Vagina (tissue), 2 donors: ENCODE measurements around the gene SLX4. TPM values are rescaled to one million over a fixed set of nuclear protein-coding genes. Genes with fewer than 3 reads are reported as not detected.

Experiments
- DNase-seq, 2 donors: peaks; one replicate each; pipeline ENCODE4 v3.0.0-alpha.2; 2017; ENCODE audit errors: extremely low spot score in 2 of 2
- H3K27ac ChIP-seq: fragments of 200-600 bp; sonication (generic); one replicate; pipeline ENCODE4 v1.5.1; 2019
- H3K27me3 ChIP-seq: fragments of 200-600 bp; sonication (generic); one replicate; pipeline ENCODE4 v1.5.1; 2019
- H3K36me3 ChIP-seq, 2 donors: fragments of 200-600 bp; sonication (generic); one replicate each; pipeline ENCODE4 v1.5.1; 2017 to 2019
- H3K4me1 ChIP-seq: fragments of 200-600 bp; sonication (generic); one replicate; pipeline ENCODE4 v1.5.1; 2019
- H3K4me3 ChIP-seq, 2 donors: fragments of 200-600 bp; sonication (generic); 1 replicate in 1 of 2; 2 replicates in 1 of 2; pipeline ENCODE4 v1.5.1; 2016 to 2019
- H3K9me3 ChIP-seq: fragments of 200-600 bp; sonication (generic); one replicate; pipeline ENCODE4 v1.5.1; 2019
- POLR2A ChIP-seq, 2 donors: fragments of 450-650 bp; IDR thresholded peaks; one replicate each; pipeline ENCODE4 v1.6.1; 2017; ENCODE audit warnings: antibody characterized with exemption in 2 of 2, mild to moderate bottlenecking in 2 of 2, moderate library complexity in 2 of 2
- POLR2AphosphoS5 ChIP-seq, 2 donors: sonication (generic); formaldehyde crosslinking; IDR thresholded peaks; one replicate each; pipeline ENCODE4 v1.9.0; 2017; ENCODE audit warnings: antibody characterized with exemption in 2 of 2, mild to moderate bottlenecking in 2 of 2, low read depth in 1 of 2; ENCODE audit not compliant: insufficient read depth in 1 of 2
- intact Hi-C: fragments of 100-400 bp; cut with DNase I; formaldehyde crosslinking; loops from one replicate; pipeline ENCODE4 v1.15.1; 2023
- total RNA-seq: library from RNA; depleted of rRNA; stranded (reverse); fragments of >200 nt; gene quantifications from one replicate; pipeline ENCODE4 v1.2.3, GENCODE V29; 2016
- TF ChIP-seq, protein P1 (sequence below), 3 experiments: fragments of 450-650 bp in 2 of 3; fragments of 200-600 bp in 1 of 3; sonication (generic) in 1 of 3; IDR thresholded peaks; one replicate each; pipeline ENCODE4 v1.5.1; 2017 to 2019; ENCODE audit warnings: antibody characterized with exemption in 3 of 3, mild to moderate bottlenecking in 2 of 3, moderate library complexity in 2 of 3

The SLX4 gene
- total RNA-seq, 1 donor from 2014 or later = 3.9 TPM

DNA sequence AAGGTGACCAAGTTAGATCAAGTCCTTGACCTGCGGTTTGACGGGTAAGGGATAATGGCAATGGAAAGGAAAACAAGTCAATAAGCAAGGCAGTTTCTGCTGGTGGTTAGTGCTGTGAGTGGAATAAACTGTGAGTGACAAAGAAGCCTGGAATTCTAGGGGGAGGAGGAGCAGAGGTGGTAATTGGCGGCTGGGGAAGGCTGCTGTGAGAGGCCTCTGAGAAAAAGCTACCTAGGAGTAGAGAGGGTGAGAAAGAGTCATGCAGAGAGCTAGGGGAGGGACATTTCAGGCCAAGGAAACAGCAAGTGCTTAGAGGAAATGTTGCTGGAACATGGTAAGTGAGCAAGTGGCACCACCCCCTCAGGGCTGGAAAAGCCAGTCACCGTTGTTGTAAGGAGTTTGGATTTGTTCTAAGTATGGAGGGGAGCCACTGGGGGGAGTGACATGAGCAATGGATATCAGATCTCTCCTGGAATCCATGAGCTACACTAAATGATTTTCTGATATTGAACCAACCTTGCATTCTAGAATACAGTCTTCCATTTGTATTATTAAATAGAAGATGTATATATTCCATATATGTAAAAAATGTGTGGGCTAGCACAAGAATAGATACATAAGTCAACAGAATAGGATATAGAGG, 40.9 kb downstream of the SLX4 start:
- intact Hi-C loops = no loop called here
- Histone ChIP-seq H3K36me3 (no peaks in the 10 kb centered on the region), H3K9me3 (peaks cover 8% of the 10 kb centered on the region), H3K4me1 (no peaks in the 10 kb centered on the region), H3K27me3 (no peaks in the 10 kb centered on the region), H3K4me3 (no peak overlapping the region), H3K27ac (no peak overlapping the region)
- DNase-seq = no peak
- no peak for TF ChIP-seq POLR2A (IDR thresholded peaks at IDR 0.05)
- TF ChIP-seq POLR2AphosphoS5 (IDR thresholded peaks at IDR 0.05; ENCODE audit: insufficient read depth in 1 of 2, low read depth in 1 of 2) = no peak
- TF ChIP-seq, protein P1, sequence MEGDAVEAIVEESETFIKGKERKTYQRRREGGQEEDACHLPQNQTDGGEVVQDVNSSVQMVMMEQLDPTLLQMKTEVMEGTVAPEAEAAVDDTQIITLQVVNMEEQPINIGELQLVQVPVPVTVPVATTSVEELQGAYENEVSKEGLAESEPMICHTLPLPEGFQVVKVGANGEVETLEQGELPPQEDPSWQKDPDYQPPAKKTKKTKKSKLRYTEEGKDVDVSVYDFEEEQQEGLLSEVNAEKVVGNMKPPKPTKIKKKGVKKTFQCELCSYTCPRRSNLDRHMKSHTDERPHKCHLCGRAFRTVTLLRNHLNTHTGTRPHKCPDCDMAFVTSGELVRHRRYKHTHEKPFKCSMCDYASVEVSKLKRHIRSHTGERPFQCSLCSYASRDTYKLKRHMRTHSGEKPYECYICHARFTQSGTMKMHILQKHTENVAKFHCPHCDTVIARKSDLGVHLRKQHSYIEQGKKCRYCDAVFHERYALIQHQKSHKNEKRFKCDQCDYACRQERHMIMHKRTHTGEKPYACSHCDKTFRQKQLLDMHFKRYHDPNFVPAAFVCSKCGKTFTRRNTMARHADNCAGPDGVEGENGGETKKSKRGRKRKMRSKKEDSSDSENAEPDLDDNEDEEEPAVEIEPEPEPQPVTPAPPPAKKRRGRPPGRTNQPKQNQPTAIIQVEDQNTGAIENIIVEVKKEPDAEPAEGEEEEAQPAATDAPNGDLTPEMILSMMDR (IDR thresholded peaks at IDR 0.05) = no peak

GRCh38 chr16:3569851-3570250, 41.6 kb downstream of the SLX4 start:
- TF ChIP-seq POLR2A (IDR thresholded peaks at IDR 0.05) (no peak), POLR2AphosphoS5 (IDR thresholded peaks at IDR 0.05; ENCODE audit: insufficient read depth in 1 of 2, low read depth in 1 of 2) (no peak)
- TF ChIP-seq, protein P1 (IDR thresholded peaks at IDR 0.05) = no peak
- no peak overlapping the region for H3K27ac ChIP-seq
- H3K4me3 ChIP-seq = no peak overlapping the region
- no peaks in the 10 kb centered on the region for H3K27me3 ChIP-seq
- DNase-seq = no peak
- intact Hi-C loops = no loop called here
- H3K9me3 ChIP-seq = peaks cover 8% of the 10 kb centered on the region
- no peaks in the 10 kb centered on the region for H3K4me1 ChIP-seq
- H3K36me3 ChIP-seq = no peaks in the 10 kb centered on the region

DNA sequence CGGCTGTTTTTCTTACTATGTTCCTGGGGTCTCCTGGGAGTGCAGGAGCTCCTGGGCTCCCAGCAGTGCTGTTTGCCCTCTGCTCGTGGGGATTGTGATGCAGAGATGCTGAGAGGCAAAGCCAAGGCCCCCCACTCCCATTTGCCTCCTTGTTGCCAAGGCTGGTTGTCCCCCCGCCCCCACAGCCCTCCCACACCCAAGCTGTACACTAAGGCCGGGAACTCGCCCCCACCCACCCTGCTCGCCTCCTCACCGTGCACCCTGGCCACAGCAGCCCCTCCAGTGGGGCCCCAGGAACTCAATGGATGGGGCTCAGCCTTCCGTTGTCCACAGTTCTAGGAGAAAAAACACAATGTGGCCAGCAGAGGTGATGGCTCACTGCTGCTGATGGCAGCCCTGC, 44.4 kb downstream of the SLX4 start:
- H3K27me3 ChIP-seq = no peaks in the 10 kb centered on the region
- no peak overlapping the region for H3K27ac ChIP-seq
- H3K9me3 ChIP-seq = peaks cover 8% of the 10 kb centered on the region
- intact Hi-C loops = no loop called here
- no peaks in the 10 kb centered on the region for H3K4me1 ChIP-seq
- TF ChIP-seq POLR2AphosphoS5 (IDR thresholded peaks at IDR 0.05; ENCODE audit: insufficient read depth in 1 of 2, low read depth in 1 of 2) (no peak), POLR2A (IDR thresholded peaks at IDR 0.05) (no peak)
- TF ChIP-seq, protein P1 (IDR thresholded peaks at IDR 0.05) = no peak
- H3K4me3 ChIP-seq = no peak overlapping the region
- H3K36me3 ChIP-seq = no peaks in the 10 kb centered on the region
- DNase-seq = no peak

GRCh38 chr16:3564889-3565141, 46.6 kb downstream of the SLX4 start:
- H3K4me3 ChIP-seq = no peak overlapping the region
- H3K27ac ChIP-seq = no peak overlapping the region
- intact Hi-C loops = no loop called here
- TF ChIP-seq POLR2A (IDR thresholded peaks at IDR 0.05) (no peak), POLR2AphosphoS5 (IDR thresholded peaks at IDR 0.05; ENCODE audit: insufficient read depth in 1 of 2, low read depth in 1 of 2) (no peak)
- TF ChIP-seq, protein P1 (IDR thresholded peaks at IDR 0.05) = no peak
- no peak for DNase-seq
- no peaks in the 10 kb centered on the region for H3K27me3 ChIP-seq
- H3K4me1 ChIP-seq = no peaks in the 10 kb centered on the region
- H3K9me3 ChIP-seq = no peaks in the 10 kb centered on the region
- no peaks in the 10 kb centered on the region for H3K36me3 ChIP-seq

- TF ChIP-seq POLR2A (IDR thresholded peaks at IDR 0.05) (no peak), POLR2AphosphoS5 (IDR thresholded peaks at IDR 0.05; ENCODE audit: insufficient read depth in 1 of 2, low read depth in 1 of 2) (no peak)
- TF ChIP-seq, protein P1 (IDR thresholded peaks at IDR 0.05) = no peak
- no peaks in the 10 kb centered on the region for H3K36me3 ChIP-seq
- H3K4me3 ChIP-seq = no peak overlapping the region
- no peak overlapping the region for H3K27ac ChIP-seq
- no peaks in the 10 kb centered on the region for H3K27me3 ChIP-seq
- H3K9me3 ChIP-seq = no peaks in the 10 kb centered on the region
- intact Hi-C loops = no loop called here
- H3K4me1 ChIP-seq = no peaks in the 10 kb centered on the region
- DNase-seq = no peak
Observed at GRCh38 chr16:3564130-3564888, 47.1 kb downstream of the SLX4 start.
